ENCODE measurements around the gene SEPTIN12. TPM values are rescaled to one million over a fixed set of nuclear protein-coding genes. Genes with fewer than 3 reads are reported as not detected.

Gene SEPTIN12
- total RNA-seq, 1 donor from 2014 or later, result 0.96 TPM

DNA sequence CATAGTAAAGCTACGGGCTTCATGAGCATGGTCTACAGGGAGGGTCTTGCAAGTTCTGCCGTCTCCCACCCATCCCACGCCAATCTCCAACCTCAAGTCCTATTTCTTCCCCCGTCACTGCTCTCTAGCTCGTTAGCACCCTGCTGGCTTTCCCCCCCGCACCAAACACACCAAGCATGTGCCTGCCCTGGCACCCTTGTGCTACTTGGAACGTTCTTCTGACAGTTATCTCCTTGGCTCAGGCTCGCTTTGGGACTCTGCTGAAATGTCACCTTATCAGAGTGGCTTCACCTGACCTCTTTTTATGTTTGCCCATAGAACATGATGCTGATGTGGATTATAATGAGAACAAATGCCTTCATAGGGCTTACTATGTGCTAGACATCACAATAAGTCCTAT, 37.1 kb upstream of the SEPTIN12 start:
- TF ChIP-seq, protein P1, sequence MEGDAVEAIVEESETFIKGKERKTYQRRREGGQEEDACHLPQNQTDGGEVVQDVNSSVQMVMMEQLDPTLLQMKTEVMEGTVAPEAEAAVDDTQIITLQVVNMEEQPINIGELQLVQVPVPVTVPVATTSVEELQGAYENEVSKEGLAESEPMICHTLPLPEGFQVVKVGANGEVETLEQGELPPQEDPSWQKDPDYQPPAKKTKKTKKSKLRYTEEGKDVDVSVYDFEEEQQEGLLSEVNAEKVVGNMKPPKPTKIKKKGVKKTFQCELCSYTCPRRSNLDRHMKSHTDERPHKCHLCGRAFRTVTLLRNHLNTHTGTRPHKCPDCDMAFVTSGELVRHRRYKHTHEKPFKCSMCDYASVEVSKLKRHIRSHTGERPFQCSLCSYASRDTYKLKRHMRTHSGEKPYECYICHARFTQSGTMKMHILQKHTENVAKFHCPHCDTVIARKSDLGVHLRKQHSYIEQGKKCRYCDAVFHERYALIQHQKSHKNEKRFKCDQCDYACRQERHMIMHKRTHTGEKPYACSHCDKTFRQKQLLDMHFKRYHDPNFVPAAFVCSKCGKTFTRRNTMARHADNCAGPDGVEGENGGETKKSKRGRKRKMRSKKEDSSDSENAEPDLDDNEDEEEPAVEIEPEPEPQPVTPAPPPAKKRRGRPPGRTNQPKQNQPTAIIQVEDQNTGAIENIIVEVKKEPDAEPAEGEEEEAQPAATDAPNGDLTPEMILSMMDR (IDR thresholded peaks at IDR 0.05; ENCODE audit: partially characterized antibody, unreplicated experiment), result no peak
- Mint-ChIP-seq H3K9me3 (ENCODE audit: unreplicated experiment) (no peaks in the 10 kb centered on the region), H3K4me3 (ENCODE audit: unreplicated experiment) (no peak overlapping the region), H3K4me1 (ENCODE audit: low read depth, unreplicated experiment) (no peaks in the 10 kb centered on the region), H3K27ac (ENCODE audit: unreplicated experiment) (no peak overlapping the region), H3K27me3 (ENCODE audit: unreplicated experiment) (no peaks in the 10 kb centered on the region), H3K36me3 (ENCODE audit: unreplicated experiment) (peaks cover 5% of the 10 kb centered on the region)
- no peak for DNase-seq

DNA sequence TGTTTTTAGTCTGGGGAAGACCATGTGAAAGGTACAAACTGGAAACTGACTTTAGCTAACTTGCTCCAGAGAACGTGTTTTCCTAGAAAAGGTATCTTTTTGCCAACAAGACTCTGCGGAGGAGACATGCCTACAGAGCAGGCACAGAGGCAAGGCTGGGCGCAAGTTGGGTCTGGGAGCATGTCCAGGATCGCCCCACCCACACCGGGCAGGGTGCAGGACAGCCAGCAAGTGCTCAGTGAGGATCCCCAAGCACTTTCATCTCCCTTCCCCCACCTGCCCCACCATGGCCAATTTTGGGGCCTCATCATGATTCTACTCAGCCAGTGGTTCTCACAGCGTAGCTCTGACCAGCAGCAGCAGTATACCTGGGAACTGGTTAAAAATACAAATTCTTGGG, 32.5 kb upstream of the SEPTIN12 start:
- H3K27ac Mint-ChIP-seq (ENCODE audit: unreplicated experiment), result no peak overlapping the region
- peaks cover 5% of the 10 kb centered on the region for H3K36me3 Mint-ChIP-seq (ENCODE audit: unreplicated experiment)
- TF ChIP-seq, protein P1 (IDR thresholded peaks at IDR 0.05; ENCODE audit: partially characterized antibody, unreplicated experiment), result no peak

DNA sequence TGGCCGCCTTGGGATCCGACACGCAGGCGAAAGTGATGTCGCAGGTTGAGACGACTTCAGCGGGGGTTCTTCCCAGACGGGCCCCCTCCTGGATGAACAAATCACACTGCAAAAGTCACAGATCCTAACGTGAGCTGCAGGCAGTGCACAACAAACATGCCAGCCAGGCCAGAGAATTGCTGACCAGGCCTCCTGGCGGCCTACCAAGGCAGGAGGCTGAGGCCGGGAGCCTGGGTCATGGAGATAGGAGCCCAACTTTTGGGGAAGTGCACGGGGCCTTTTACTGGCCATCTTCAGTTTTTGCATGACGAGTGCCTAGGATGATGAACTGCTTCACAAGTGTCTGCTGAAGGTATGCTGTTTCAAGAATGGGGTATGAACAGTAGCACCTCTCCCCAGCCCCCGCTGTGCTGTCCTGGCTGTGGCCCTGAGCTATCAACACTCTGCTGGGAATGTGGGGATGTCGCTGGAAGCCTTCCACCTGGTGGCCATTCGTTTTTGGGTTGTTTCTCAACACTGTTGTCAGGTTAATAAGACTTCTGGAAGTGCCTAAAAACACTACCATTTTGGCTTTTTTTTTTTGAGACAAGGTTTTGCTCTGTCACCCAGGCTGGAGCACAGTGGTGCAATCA, 26.5 kb upstream of the SEPTIN12 start:
- no peak overlapping the region for H3K27ac Mint-ChIP-seq (ENCODE audit: unreplicated experiment)

More for the DNA sequence above, 32.5 kb upstream of the SEPTIN12 start:
- no peak for DNase-seq
- peaks cover 2% of the 10 kb centered on the region for H3K9me3 Mint-ChIP-seq (ENCODE audit: unreplicated experiment)
- no peak overlapping the region for H3K4me3 Mint-ChIP-seq (ENCODE audit: unreplicated experiment)
- H3K27me3 Mint-ChIP-seq (ENCODE audit: unreplicated experiment), result peaks cover 3% of the 10 kb centered on the region
- H3K4me1 Mint-ChIP-seq (ENCODE audit: low read depth, unreplicated experiment), result no peaks in the 10 kb centered on the region

DNA sequence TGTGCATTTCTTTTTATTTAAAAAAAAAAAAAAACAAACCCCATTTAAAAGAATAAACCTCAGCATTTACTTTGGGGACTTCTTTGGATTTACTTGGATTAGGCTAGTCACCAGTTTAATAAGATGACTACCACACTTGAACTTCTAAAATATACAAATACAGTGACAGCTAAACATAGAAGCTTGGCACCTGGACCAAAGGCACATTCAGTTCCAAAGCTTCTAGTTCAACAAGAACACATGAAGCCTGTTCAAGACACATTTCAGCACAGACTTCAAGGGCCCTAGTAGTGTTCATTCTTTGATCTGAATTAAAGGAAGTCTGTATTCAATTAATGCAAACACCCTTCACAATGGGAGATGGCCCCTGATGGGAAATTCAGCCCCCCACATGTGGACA, 25.9 kb upstream of the SEPTIN12 start:
- Mint-ChIP-seq H3K27ac (ENCODE audit: unreplicated experiment) (no peak overlapping the region), H3K9me3 (ENCODE audit: unreplicated experiment) (peaks cover 4% of the 10 kb centered on the region), H3K4me1 (ENCODE audit: low read depth, unreplicated experiment) (no peaks in the 10 kb centered on the region), H3K36me3 (ENCODE audit: unreplicated experiment) (no peaks in the 10 kb centered on the region), H3K4me3 (ENCODE audit: unreplicated experiment) (no peak overlapping the region), H3K27me3 (ENCODE audit: unreplicated experiment) (peaks cover 3% of the 10 kb centered on the region)
- TF ChIP-seq, protein P1 (IDR thresholded peaks at IDR 0.05; ENCODE audit: partially characterized antibody, unreplicated experiment), result no peak
- no peak for DNase-seq

More for the DNA sequence above, 26.5 kb upstream of the SEPTIN12 start:
- Mint-ChIP-seq H3K4me3 (ENCODE audit: unreplicated experiment) (no peak overlapping the region), H3K36me3 (ENCODE audit: unreplicated experiment) (no peaks in the 10 kb centered on the region), H3K27me3 (ENCODE audit: unreplicated experiment) (peaks cover 3% of the 10 kb centered on the region), H3K4me1 (ENCODE audit: low read depth, unreplicated experiment) (no peaks in the 10 kb centered on the region), H3K9me3 (ENCODE audit: unreplicated experiment) (peaks cover 4% of the 10 kb centered on the region)
- no peak for DNase-seq
- TF ChIP-seq, protein P1 (IDR thresholded peaks at IDR 0.05; ENCODE audit: partially characterized antibody, unreplicated experiment), result no peak

DNA sequence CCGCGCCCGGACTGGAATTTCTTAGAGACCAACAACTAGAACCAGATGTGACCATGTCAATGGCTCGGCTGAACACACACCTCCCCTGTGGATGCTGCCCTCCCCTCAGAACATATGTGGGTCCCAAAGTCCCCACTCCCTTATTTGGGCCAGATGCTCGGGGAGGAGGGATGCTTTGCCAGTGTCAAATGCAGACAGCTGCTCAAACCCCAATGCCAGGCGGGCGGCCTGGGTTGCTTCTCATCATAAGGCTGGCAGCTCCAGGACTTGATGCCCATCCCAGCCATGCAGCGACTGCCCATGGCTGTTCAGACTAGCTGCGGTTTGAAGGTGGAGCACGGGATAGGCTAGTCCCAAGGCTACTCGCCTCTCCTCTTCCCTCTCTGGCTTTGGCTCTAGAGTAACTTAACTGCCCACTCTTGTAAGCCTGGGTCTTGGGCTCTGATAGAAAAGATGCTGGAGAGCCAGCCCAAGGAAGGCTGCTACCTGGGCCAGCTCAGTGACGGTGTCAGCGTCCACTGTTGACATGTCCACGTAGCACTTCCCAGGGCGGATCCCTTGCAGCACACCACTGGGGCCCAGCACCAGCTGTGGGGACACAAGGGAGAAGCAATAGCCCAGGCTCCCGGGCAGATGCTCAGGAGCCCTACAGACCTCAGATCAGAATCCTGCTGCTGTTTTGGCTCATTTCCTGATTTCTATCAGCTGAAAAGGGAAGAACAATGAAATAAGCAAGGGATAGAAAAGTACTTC, 25.3 kb upstream of the SEPTIN12 start:
- H3K27me3 Mint-ChIP-seq (ENCODE audit: unreplicated experiment), result no peaks in the 10 kb centered on the region
- no peak for DNase-seq
- TF ChIP-seq, protein P1 (IDR thresholded peaks at IDR 0.05; ENCODE audit: partially characterized antibody, unreplicated experiment), result no peak
- H3K36me3 Mint-ChIP-seq (ENCODE audit: unreplicated experiment), result no peaks in the 10 kb centered on the region
- H3K4me1 Mint-ChIP-seq (ENCODE audit: low read depth, unreplicated experiment), result no peaks in the 10 kb centered on the region
- H3K4me3 Mint-ChIP-seq (ENCODE audit: unreplicated experiment), result no peak overlapping the region
- H3K27ac Mint-ChIP-seq (ENCODE audit: unreplicated experiment), result no peak overlapping the region
- H3K9me3 Mint-ChIP-seq (ENCODE audit: unreplicated experiment), result peaks cover 4% of the 10 kb centered on the region
